ENCODE data around the gene ACTG1.

- no peak for TF ChIP-seq POLR2AphosphoS5 (IDR thresholded peaks at IDR 0.05; ENCODE audit: insufficient read depth in 1 of 2, low read depth in 1 of 2)
- no peak for TF ChIP-seq CTCF (IDR thresholded peaks at IDR 0.05)
Observed at GRCh38 chr17:81558115-81558468, 45.5 kb upstream of the ACTG1 start.

Measured in vagina (tissue), 2 donors.